HepG2 (cell line): ENCODE results near the gene MPZ. TPM values are rescaled to one million over a fixed set of nuclear protein-coding genes. Genes with fewer than 3 reads are reported as not detected.
A peak's percentile ranks its signal among the peaks of the same experiment; 100 is the strongest.

Experiments used
- KAT8 ChIP-seq: IDR thresholded peaks from 2 replicates; pipeline ENCODE4 v1.6.1; 2016; ENCODE audit warnings: missing genetic modification reagents, missing compliant biosample characterization
- LCORL ChIP-seq, 2 experiments: fragments of 450-650 bp in 1 of 2; sonication (generic) in 1 of 2; formaldehyde crosslinking in 1 of 2; IDR thresholded peaks; 2 replicates each; pipeline versions ENCODE4 v1.5.0 to v1.6.1; 2017 to 2020; ENCODE audit warnings: antibody characterized with exemption in 1 of 2, missing genetic modification reagents in 1 of 2
- MTA3 ChIP-seq: sonication (generic); formaldehyde crosslinking; IDR thresholded peaks from 2 replicates; pipeline ENCODE4 v1.4.0; 2020; ENCODE audit warnings: missing genetic modification reagents
- NFYB ChIP-seq: sonication (generic); formaldehyde crosslinking; IDR thresholded peaks from 2 replicates; pipeline ENCODE4 v1.4.0; 2020; ENCODE audit warnings: missing genetic modification reagents
- PHF8 ChIP-seq: sonication (generic); formaldehyde crosslinking; IDR thresholded peaks from 2 replicates; pipeline ENCODE4 v1.5.0; 2020; ENCODE audit warnings: missing genetic modification reagents
- POLR2AphosphoS5 ChIP-seq: IDR thresholded peaks from 2 replicates; pipeline ENCODE4 v1.6.1; 2012; ENCODE audit warnings: low read depth, low read length
- RBFOX2 ChIP-seq: fragments of 200-400 bp; formaldehyde crosslinking; IDR thresholded peaks from 2 replicates; pipeline ENCODE4 v1.6.1; 2017; ENCODE audit warnings: low read depth, mild to moderate bottlenecking, low read length
- SIX1 ChIP-seq: sonication (generic); formaldehyde crosslinking; IDR thresholded peaks from 2 replicates; pipeline ENCODE4 v1.4.0; 2020; ENCODE audit warnings: missing genetic modification reagents, borderline replicate concordance
- SP1 ChIP-seq, 2 experiments: fragments of 450-650 bp in 1 of 2; sonication (generic) in 1 of 2; formaldehyde crosslinking in 1 of 2; IDR thresholded peaks; 2 replicates each; pipeline versions ENCODE4 v1.4.0 to v1.6.1; 2016 to 2020; ENCODE audit warnings: missing genetic modification reagents in 1 of 2
- SP5 ChIP-seq: IDR thresholded peaks from 2 replicates; pipeline ENCODE4 v1.6.1; 2016; ENCODE audit warnings: low read depth, borderline replicate concordance
- TFDP1 ChIP-seq: IDR thresholded peaks from 2 replicates; pipeline ENCODE4 v1.6.1; 2016; ENCODE audit warnings: missing compliant biosample characterization, missing genetic modification reagents, borderline replicate concordance
- ZFX ChIP-seq: sonication (generic); formaldehyde crosslinking; IDR thresholded peaks from 2 replicates; pipeline ENCODE4 v1.4.0; 2020; ENCODE audit warnings: mild to moderate bottlenecking, low read depth, missing genetic modification reagents, moderate library complexity
- ZFYVE20 ChIP-seq: sonication (generic); formaldehyde crosslinking; IDR thresholded peaks from 2 replicates; pipeline ENCODE4 v1.8.0; 2023; ENCODE audit warnings: low read depth, mild to moderate bottlenecking, moderate library complexity, missing genetic modification reagents, borderline replicate concordance
- ZNF143 ChIP-seq: sonication (generic); formaldehyde crosslinking; IDR thresholded peaks from 2 replicates; pipeline ENCODE4 v1.4.0; 2020; ENCODE audit warnings: missing genetic modification reagents
- ZNF281 ChIP-seq: sonication (generic); formaldehyde crosslinking; IDR thresholded peaks from 2 replicates; pipeline ENCODE4 v1.4.0; 2020; ENCODE audit warnings: missing genetic modification reagents, borderline replicate concordance
- ZNF577 ChIP-seq: sonication (generic); formaldehyde crosslinking; IDR thresholded peaks from 2 replicates; pipeline ENCODE4 v1.4.0; 2020; ENCODE audit warnings: mild to moderate bottlenecking, low read depth, missing genetic modification reagents, borderline replicate concordance
- ZNF614 ChIP-seq: IDR thresholded peaks from 2 replicates; pipeline ENCODE4 v1.6.1; 2018; ENCODE audit warnings: missing biosample characterization, missing genetic modification reagents, inconsistent platforms, borderline replicate concordance
- ZNF713 ChIP-seq: sonication (generic); formaldehyde crosslinking; IDR thresholded peaks from 2 replicates; pipeline ENCODE4 v1.4.0; 2020; ENCODE audit warnings: mild to moderate bottlenecking, missing genetic modification reagents
- ZNF770 ChIP-seq: sonication (generic); formaldehyde crosslinking; IDR thresholded peaks from 2 replicates; pipeline ENCODE4 v1.5.0; 2020; ENCODE audit warnings: mild to moderate bottlenecking, missing genetic modification reagents
- polyA plus RNA-seq, 8 experiments: library from polyadenylated mRNA; depleted of rRNA in 3 of 8; stranded (reverse) in 7 of 8; unstranded in 1 of 8; fragments of >200 nt; fragmentation: Illumina TruSeq in 4 of 8; extraction: Trizol in 4 of 8; gene quantifications; 2 replicates each; pipeline versions ENCODE4 v1.2.1 to v1.2.3, GENCODE V29; 2011 to 2016; ENCODE audit warnings: low read depth in 4 of 8, missing spikeins in 1 of 8, mixed read lengths in 1 of 8; ENCODE audit not compliant: insufficient read depth in 1 of 8
- total RNA-seq, 5 experiments: library from RNA; depleted of rRNA; stranded (reverse); fragments of >200 nt; fragmentation: Illumina TruSeq; extraction: Trizol; gene quantifications; 2 replicates each; pipeline ENCODE4 v1.2.3, GENCODE V29; 2016; ENCODE audit warnings: low read depth in 1 of 5
- TF ChIP-seq, protein P1 (sequence below): sonication (generic); formaldehyde crosslinking; IDR thresholded peaks from 2 replicates; pipeline ENCODE4 v1.4.0; 2020; ENCODE audit warnings: mild to moderate bottlenecking, low read depth, missing genetic modification reagents

Gene MPZ
- total and polyA plus RNA-seq, 2 of the 13 experiments (the other 11 are each of a cell fraction or from before 2014, with no cell fraction given): 18.3 to 24.6 TPM

GRCh38 chr1:161305867-161306519 lies 3.8 kb downstream of the MPZ start (continued):
- TF ChIP-seq ZFYVE20 (CRISPR knock-in tag) (no peak), ZNF770 (CRISPR knock-in tag) (no peak), SIX1 (CRISPR knock-in tag) (no peak), ZFX (peak; percentile 52; the same call in 1 of the 2 replicates), PHF8 (CRISPR knock-in tag) (peak; percentile 54; the same call in 1 of the 2 replicates), SP1 (IDR thresholded peaks at IDR 0.05) (no peak), SP1 (CRISPR knock-in tag; IDR thresholded peaks at IDR 0.05) (0 out of 2 replicates have a peak, but pooled peaks have one; percentile 53), LCORL (IDR thresholded peaks at IDR 0.05) (no peak), LCORL (CRISPR knock-in tag; IDR thresholded peaks at IDR 0.05) (0 out of 2 replicates have a peak, but pooled peaks have one; percentile 51), ZNF713 (no peak), ZNF143 (CRISPR knock-in tag) (no peak), ZNF281 (peak; percentile 50; the same call in 1 of the 2 replicates), TFDP1 (CRISPR knock-in tag) (0 out of 2 replicates have a peak, but pooled peaks have one; percentile 26), KAT8 (CRISPR knock-in tag) (0 out of 2 replicates have a peak, but pooled peaks have one; percentile 26), ZNF577 (CRISPR knock-in tag) (no peak), RBFOX2 (peak; percentile 20; the same call in 1 of the 2 replicates), POLR2AphosphoS5 (peak; percentile 49; the same call in 1 of the 2 replicates), SP5 (CRISPR knock-in tag) (peak; percentile 45; the same call in 1 of the 2 replicates), NFYB (no peak), ZNF614 (CRISPR knock-in tag) (no peak), MTA3 (CRISPR knock-in tag) (no peak)
- TF ChIP-seq, protein P1, sequence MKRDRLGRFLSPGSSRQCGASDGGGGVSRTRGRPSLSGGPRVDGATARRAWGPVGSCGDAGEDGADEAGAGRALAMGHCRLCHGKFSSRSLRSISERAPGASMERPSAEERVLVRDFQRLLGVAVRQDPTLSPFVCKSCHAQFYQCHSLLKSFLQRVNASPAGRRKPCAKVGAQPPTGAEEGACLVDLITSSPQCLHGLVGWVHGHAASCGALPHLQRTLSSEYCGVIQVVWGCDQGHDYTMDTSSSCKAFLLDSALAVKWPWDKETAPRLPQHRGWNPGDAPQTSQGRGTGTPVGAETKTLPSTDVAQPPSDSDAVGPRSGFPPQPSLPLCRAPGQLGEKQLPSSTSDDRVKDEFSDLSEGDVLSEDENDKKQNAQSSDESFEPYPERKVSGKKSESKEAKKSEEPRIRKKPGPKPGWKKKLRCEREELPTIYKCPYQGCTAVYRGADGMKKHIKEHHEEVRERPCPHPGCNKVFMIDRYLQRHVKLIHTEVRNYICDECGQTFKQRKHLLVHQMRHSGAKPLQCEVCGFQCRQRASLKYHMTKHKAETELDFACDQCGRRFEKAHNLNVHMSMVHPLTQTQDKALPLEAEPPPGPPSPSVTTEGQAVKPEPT (CRISPR knock-in tag): 0 out of 2 replicates have a peak, but pooled peaks have one; percentile 52
